ENCODE measurements around the gene SLC35E4.

GRCh38 chr22:30600921-30601320 is 34.7 kb upstream of the SLC35E4 start:
- TF ChIP-seq EZH2phosphoT487 (IDR thresholded peaks at IDR 0.05; ENCODE audit: low read depth, severe bottlenecking, unreplicated experiment) (no peak), EZH2 (IDR thresholded peaks at IDR 0.05; ENCODE audit: borderline replicate concordance) (no peak), CTCF (IDR thresholded peaks at IDR 0.05; ENCODE audit: poor library complexity) (no peak)

All from hepatocyte (in vitro differentiated cells).